ENCODE results near the gene ZCCHC7. TPM values are rescaled to one million over a fixed set of nuclear protein-coding genes. Genes with fewer than 3 reads are reported as not detected.

ZCCHC7 gene
- total RNA-seq, 1 experiment from 2014 or later = 41.7 TPM

DNA sequence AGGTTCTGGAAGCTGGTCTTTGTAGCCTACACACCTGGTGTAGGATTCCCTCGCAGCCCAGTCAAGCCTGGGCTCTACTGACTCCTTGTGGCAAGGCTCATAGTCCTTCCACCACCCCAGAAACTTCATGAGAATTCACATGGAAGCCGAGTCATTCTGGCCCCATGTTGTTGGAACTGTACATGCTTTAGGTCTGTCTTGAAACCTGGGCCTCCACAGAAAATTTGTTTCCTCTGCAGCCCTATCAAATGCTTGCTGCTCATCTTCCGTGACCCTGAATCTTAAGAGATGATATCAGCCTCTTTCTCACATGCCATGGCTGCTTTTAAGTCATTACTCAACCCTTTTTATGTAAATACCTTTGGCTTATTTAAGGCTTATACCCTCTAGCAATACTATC lies 188.8 kb downstream of the ZCCHC7 start:
- Mint-ChIP-seq H3K9me3 (ENCODE audit: unreplicated experiment) (no peaks in the 10 kb centered on the region), H3K27me3 (ENCODE audit: insufficient read depth, unreplicated experiment) (no peaks in the 10 kb centered on the region), H3K4me1 (ENCODE audit: insufficient read depth, unreplicated experiment) (peaks cover 6% of the 10 kb centered on the region), H3K27ac (ENCODE audit: low read depth, unreplicated experiment) (no peak overlapping the region), H3K4me3 (ENCODE audit: unreplicated experiment) (no peak overlapping the region), H3K36me3 (ENCODE audit: insufficient read depth, unreplicated experiment) (peaks cover 11% of the 10 kb centered on the region)
- ChIA-PET POLR2A (no interaction called here), CTCF (interaction anchor here (0.6 kb wide), 1 partner anchor 178 kb away, joined by 6 read pairs; no protein-coding TSS in a partner anchor)
- no peak for TF ChIP-seq CTCF (IDR thresholded peaks at IDR 0.05; ENCODE audit: unreplicated experiment)
- intact Hi-C loops (cut with micrococcal nuclease) = no loop called here
- peak; percentile 32 for DNase-seq (ENCODE audit: unreplicated experiment)
- no TSS peak for BruUV-seq (replicated peaks)

DNA sequence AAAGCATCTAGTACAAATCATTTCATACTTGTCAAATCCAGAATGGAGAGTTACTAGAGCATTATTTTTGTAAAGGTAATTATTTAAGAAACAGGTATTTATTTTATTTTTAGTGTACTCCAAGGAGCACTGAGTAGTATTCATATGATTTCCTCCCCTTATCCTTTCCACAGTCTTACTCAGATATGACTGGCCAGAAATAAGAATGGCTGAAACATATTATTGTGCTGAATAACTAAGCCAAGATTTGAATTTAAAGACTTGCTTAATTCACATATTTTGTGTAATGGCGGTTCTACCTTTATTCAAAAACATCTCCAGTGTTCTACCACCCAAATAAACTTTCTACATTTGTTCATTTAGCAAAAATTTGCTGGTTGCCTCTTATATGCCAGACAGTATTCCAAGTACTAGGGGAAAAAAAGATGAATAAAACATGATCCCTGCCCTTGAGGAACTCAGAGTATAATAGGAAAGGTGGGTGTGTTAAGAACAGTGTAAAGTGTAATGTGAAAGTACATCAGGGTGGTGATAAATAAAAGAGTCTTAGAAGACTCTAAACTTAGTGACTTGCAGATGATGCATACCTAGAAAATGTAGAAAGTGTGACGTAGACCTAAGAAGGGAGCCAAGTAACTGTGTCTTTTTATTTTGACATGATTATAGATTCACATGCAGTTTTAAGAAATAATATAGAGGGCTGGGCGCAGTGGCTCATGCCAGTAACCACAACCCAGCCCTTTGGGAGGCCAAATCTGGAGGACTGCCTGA lies 191.7 kb downstream of the ZCCHC7 start:
- POLR2A ChIA-PET = interaction anchor here (1.2 kb wide), 1 partner anchor 11 kb away, joined by 3 read pairs; no protein-coding TSS in a partner anchor
- Mint-ChIP-seq H3K4me1 (ENCODE audit: insufficient read depth, unreplicated experiment) (peaks cover 6% of the 10 kb centered on the region), H3K4me3 (ENCODE audit: unreplicated experiment) (no peak overlapping the region), H3K36me3 (ENCODE audit: insufficient read depth, unreplicated experiment) (peaks cover 21% of the 10 kb centered on the region), H3K27me3 (ENCODE audit: insufficient read depth, unreplicated experiment) (no peaks in the 10 kb centered on the region), H3K9me3 (ENCODE audit: unreplicated experiment) (no peaks in the 10 kb centered on the region), H3K27ac (ENCODE audit: low read depth, unreplicated experiment) (peak overlapping the region; percentile 8)
- no peak for TF ChIP-seq CTCF (IDR thresholded peaks at IDR 0.05; ENCODE audit: unreplicated experiment)
- no TSS peak for BruUV-seq (replicated peaks)
- CTCF ChIA-PET = no interaction called here
- intact Hi-C loops (cut with micrococcal nuclease) = no loop called here
- peak; percentile 37 for DNase-seq (ENCODE audit: unreplicated experiment)

GRCh38 chr9:37324261-37324683 lies 203.9 kb downstream of the ZCCHC7 start:
- intact Hi-C loops (cut with micrococcal nuclease) = no loop called here
- BruUV-seq (replicated peaks) = no TSS peak
- Mint-ChIP-seq H3K27ac (ENCODE audit: low read depth, unreplicated experiment) (no peak overlapping the region), H3K27me3 (ENCODE audit: insufficient read depth, unreplicated experiment) (no peaks in the 10 kb centered on the region), H3K36me3 (ENCODE audit: insufficient read depth, unreplicated experiment) (peaks cover 17% of the 10 kb centered on the region), H3K9me3 (ENCODE audit: unreplicated experiment) (no peaks in the 10 kb centered on the region), H3K4me3 (ENCODE audit: unreplicated experiment) (no peak overlapping the region), H3K4me1 (ENCODE audit: insufficient read depth, unreplicated experiment) (no peaks in the 10 kb centered on the region)
- TF ChIP-seq CTCF (IDR thresholded peaks at IDR 0.05; ENCODE audit: unreplicated experiment) = no peak
- no peak for DNase-seq (ENCODE audit: unreplicated experiment)
- ChIA-PET POLR2A (interaction anchor here (0.6 kb wide), 1 partner anchor 29 kb away, joined by 3 read pairs; no protein-coding TSS in a partner anchor), CTCF (interaction anchor here (0.6 kb wide), 1 partner anchor 325 kb away, joined by 4 read pairs; no protein-coding TSS in a partner anchor)

DNA sequence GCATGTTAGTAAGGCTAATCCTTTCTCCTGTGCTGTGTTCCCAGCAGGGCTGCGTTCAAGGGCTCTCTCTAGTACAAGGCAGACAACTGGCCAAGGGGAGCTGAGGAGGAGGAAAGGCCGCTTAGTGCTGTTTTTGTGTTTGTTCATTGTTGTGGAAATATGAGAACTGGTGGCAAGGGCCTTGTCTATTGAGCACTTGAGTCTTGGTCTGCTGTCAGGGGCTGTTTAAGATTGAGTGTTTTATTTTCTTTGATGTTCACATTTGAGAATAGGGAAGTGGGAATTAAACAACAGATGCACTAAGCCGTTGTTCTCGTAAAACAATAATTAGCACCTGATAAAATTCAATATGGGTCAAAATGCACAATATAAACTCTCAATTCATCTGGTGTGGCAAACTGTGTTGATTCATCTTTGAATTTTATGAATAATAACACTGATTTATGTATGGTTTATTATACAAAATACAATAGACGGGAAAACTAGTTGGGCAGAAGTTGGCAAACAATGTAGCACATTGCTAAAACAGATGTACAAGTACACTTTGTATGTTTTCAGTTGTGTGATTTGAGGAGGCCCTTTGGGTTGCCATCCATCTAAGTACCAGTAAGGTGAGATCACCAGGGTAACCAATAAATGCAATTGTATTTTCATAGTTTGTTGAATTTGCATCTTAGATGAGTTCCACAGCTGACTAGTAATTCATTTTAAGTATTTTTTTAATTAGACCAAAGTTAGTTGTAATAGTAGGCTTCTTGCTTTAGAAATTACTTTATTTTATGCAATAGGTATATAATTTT lies 204.5 kb downstream of the ZCCHC7 start:
- BruUV-seq (replicated peaks) = no TSS peak
- Mint-ChIP-seq H3K4me3 (ENCODE audit: unreplicated experiment) (no peak overlapping the region), H3K36me3 (ENCODE audit: insufficient read depth, unreplicated experiment) (peaks cover 17% of the 10 kb centered on the region), H3K9me3 (ENCODE audit: unreplicated experiment) (no peaks in the 10 kb centered on the region), H3K4me1 (ENCODE audit: insufficient read depth, unreplicated experiment) (no peaks in the 10 kb centered on the region), H3K27ac (ENCODE audit: low read depth, unreplicated experiment) (no peak overlapping the region), H3K27me3 (ENCODE audit: insufficient read depth, unreplicated experiment) (no peaks in the 10 kb centered on the region)
- DNase-seq (ENCODE audit: unreplicated experiment) = no peak
- TF ChIP-seq CTCF (IDR thresholded peaks at IDR 0.05; ENCODE audit: unreplicated experiment) = no peak
- ChIA-PET CTCF (interaction anchor here (0.6 to 1.4 kb wide), 2 partner anchors 24 to 326 kb away, joined by 3 to 4 read pairs; no protein-coding TSS in a partner anchor), POLR2A (interaction anchor here (0.5 to 0.6 kb wide), 2 partner anchors 29 to 493 kb away, joined by 3 read pairs; no protein-coding TSS in a partner anchor)
- intact Hi-C loops (cut with micrococcal nuclease) = no loop called here
